Amygdala (tissue), 56 donors: ENCODE data around the gene GLS.
"Not testable (repeated sequence)": the region's sequence is repeated elsewhere in the genome, so short reads cannot be mapped to it uniquely, and the experiment has no call there.

ENCODE experiments used
- DNase-seq, 56 donors: peaks; one replicate each; lab custom pipeline; 2025; lab: John Stamatoyannopoulos, UW

The GLS gene

DNA sequence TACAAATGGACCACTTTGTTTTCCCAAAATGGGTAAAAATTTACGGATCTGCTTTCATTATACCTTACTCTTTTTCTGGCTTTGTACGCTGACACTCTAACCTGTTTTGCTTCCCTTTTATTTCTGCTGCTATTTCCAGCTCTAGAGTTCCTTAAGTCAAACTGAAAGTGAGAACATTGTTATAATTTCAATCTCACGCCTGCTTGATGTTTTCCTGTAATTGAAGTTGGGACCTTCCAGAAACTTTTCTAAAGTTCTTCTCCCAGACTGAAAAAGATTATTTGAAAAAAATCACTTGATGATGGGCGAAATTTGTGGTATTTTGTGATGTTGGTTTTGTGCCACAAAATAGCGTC lies 1.8 kb downstream of the GLS start:
- no peak for DNase-seq

DNA sequence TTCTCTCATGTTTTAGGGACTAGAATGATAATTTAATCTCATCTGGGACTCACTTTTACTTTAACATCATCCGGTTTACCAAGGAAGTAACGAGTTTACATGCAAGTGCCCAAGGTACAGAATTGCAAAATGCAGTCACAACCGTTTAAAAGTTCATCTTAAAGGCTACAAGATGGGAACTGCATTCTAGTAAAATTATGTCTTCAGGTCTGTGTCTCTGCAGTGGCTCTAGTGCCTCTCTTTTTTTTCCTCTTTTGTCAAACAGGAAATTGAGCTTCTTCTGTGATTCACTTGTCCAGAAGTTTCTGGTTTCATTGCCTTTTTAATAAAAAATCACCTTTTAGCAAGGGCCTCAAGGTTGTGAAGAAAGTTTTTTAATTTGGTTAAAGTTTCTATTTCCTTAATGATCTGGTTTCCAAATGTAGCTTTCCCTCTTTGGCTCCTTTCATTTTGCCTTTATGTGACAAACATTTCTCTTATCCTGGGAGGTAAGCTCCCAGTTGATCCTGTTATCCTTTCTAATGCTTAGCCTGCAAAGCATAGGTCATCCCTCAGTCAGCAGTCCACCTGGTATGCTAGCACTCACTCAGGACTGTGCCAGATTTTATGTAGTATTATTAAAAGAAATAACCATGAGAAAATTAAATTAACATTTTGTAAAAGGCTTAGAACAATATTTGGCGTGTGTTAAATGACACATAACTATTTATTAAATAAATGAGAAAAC lies 2.4 kb downstream of the GLS start:
- no peak for DNase-seq

DNA sequence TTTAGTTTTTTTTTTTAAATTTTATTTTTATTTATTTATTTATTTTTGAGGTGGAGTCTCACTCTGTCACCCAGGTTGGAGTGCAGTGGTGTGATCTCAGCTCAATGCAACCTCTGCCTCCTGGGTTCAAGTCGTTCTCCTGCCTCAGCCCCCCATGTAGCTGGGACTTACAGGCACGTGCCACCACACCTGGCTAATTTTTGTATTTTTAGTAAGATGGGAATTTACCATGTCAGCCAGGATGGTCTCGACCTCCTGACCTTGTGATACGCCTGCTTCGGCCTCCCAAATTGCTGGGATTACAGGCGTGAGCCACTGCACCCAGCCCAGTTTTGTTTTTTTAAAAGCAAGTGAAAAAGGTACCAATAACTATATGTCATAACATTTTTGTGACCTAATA lies 5.2 kb downstream of the GLS start:
- not testable (repeated sequence) for DNase-seq

DNA sequence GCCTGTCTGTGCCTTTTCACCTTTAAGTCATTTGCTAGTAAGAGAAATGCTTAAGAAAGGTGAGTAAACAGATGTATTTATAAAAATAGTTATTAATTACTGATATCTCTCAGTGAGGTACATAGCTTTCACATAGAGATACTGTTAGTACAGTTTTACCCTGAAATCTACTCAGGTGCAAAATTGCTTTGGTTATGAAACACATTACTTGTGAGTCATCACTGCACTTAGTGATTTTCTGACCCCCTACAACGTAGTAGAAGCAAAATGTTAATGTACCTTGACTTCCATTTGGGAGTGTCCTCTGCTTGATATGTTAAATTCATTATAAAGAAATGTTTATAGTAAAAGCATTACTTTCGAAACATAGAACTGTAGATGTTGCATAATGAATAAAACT lies 6.5 kb downstream of the GLS start:
- DNase-seq, result no peak

DNA sequence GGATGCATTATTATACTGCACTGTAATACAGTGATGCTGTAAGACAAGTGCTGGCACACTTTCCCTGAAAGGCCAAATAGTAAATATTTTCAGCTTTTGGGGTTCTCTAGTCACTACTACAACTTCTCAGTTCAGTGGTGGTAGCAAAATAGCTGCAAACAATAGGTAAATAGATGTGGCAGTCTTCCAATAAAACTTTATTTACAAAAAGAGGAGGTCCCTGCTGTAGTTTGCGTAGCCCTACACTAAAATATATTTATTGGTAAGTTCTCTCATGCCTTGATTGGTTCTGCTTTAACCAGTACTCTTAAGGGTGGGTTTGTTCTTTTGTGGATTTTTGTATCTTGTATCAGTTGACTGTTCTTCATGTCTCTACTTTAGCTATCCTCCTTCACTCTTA lies 7.8 kb downstream of the GLS start:
- no peak for DNase-seq

DNA sequence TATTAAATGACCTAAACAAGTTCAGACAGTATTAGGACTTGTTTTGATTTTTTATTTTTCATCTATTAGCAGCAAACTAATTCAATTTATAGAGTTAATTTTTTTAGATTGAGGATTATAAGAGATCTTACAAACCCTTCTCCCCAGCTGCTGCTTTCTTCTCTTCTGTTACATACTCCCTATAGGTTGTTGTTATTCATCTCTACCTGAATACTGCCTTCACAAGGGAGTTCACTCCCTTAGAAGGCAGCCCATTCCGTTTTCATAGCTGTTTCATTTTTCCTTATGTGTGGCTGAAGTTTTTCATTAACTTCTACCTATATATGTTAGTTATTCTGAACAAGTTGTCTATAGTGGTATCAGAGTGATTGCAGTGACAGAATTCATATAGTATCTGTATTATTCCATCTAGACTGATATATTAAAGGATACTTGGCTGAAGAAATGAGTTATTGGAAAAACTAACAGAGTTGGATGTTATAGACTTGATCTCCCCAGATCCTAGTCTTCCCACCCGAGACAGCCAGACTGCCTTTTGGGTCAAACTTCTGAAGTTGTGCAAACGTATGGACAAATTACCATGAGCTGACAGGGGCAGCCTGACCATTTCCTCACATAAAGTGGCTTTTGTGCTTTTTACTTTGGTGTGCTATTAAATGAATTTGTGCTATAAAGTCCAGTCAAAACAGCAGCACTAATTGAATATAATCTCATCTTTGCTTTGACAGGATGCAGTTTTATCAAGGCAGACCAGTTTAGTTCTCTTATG lies 8.7 kb downstream of the GLS start:
- no peak for DNase-seq

DNA sequence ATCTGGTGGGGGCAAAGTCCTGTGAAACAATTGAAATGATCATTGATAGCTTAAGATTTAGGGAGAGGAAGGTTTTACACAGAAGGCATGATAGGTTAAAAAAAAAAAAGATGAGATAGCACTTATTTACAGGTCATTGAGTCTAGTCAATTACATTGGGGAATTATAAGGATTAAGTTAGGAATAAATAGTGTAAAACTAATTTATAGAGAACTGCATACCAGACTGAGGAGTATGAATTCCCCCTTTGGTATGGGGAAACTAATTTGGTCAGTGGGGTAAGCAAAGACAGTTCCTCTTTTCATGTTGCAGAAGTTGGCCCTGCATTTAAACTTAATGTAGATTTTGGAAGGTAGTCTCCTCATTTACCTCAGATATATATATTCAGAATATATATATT lies 10.8 kb downstream of the GLS start:
- no peak for DNase-seq

DNA sequence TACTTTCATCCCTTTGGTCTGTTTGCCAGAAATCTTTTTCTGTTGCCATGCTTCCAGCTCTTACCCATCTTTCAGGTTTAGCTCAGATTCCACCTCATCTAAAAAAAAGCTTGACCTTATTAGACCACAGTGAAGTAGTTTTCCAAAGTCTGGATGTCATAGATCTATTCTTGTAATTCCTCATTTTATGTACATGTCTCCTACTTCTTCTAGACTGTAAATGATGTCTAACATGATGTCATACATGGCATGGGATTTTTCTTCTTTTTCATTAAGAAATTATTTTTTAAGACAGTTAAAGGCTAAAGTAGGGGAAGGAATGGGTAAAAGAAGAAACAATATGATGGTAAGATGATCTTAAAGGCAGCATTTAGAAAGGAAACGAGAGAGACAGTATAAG lies 11.3 kb downstream of the GLS start:
- DNase-seq, result no peak

DNA sequence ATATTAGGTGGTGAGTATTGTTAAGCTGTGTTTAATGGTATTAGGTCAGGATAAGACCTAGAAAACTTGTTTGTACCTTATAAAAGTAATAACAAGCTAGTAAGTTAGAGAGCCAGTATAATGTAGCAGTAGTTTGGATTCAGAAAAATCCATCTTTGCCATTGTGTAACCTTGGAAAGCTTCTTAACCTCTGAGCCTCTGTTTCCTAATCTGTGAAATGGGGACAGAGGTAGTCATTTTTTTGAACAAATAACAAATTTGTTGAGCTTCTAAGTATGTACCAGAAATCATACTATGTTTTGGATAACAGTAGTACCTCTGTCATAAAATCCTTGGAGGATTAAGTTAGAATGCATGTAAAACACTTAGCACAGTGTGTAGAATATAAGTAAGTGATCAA lies 12.5 kb downstream of the GLS start:
- DNase-seq, result no peak

GRCh38 chr2:190896477-190896876 lies 15.9 kb downstream of the GLS start:
- DNase-seq, result no peak

DNA sequence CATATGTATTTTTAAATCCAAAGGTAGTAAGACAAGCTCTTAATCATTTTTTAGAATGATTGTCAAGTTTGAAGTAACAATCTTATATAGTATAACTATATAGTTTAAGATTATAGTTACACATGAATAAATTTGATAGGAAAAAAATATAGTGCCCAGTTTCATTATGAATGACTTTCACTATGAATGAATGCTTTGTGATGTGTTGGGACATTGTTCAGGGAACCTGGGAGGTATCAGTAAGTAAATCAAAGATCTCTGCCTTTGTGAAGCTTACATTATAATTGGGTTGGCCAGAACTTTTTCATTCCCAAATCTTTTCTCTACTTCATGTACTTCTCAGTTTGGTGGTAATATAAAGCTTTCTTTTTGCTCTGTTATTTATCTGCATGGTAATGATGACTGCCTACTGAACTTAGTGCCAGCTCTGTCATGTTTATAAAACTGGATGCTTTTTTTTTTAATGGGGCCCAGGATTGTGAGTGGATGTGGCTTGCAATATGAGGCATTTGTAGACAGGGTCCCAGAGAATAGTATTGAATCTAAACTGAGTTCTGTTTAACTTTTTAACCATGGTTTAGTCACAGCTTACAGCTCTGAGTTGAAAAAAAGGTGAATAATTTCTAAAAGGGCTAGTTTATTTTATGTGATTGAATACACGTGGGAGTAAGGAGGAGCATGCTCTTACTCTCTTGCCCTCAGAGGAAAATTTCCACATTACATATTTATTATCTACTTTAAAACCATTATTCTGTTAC lies 23.3 kb downstream of the GLS start:
- no peak for DNase-seq

DNA sequence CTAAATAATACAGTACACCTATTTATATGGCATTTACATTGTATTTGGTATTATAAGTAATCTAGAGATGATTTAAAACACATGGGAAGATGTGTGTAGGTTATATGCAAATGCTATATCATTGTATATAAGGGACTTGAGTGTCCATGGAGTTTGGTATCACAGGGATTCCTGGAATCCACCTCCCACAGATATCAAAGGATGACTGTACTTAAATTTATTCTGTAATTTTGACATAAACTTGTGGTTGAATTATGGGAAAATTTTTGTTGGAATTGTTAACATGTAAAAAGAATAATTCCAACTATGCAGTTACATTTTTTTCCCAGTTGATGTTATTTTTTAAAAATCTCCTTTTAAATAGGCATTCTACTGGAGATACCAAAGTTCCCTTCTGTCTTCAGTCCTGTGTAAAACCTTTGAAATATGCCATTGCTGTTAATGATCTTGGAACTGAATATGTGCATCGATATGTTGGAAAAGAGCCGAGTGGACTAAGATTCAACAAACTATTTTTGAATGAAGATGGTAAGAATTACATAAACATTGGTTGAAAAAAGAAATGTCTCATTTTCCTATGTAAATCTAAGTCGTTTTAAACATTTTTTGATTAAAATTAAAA lies 24.1 kb downstream of the GLS start:
- no peak for DNase-seq

DNA sequence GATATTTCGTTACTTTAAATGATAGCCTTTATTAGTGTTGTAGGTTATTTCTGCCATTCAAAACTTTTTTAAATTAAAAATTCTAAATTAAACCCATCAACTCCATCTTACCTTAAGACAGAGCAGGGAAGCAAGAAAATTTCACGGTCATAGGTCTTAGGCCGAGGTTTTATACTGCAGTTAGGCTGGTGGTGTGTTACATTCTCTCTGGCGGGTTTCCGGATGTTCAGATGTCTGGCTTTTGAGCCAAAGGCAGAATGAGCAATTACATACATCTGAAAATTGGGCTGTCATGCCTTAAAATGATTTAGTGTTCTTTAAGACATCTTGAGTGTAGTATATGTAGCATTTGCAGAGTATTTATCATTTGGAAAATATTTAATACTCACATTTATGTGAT lies 27.9 kb downstream of the GLS start:
- DNase-seq, result no peak

DNA sequence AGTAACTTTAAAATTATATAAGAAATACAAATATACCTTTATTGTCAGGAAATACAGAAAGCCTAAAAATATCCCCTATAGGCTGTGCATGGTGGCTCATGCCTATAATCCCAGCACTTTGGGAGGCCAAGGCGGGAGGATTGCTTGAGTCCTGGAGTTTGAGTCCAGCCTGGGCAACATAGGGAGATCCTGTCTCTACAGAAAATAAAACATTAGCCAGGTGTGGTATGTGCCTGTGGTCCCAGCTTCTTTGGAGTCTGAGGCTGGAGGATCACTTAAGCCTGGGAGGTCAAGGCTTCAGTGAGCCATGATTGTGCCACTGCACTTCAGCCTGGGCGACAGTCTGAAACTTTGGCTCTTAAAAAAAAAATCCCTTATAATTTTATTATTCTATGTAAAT lies 29.1 kb downstream of the GLS start:
- no peak for DNase-seq

GRCh38 chr2:190910341-190911136 lies 29.9 kb downstream of the GLS start:
- DNase-seq, result no peak

DNA sequence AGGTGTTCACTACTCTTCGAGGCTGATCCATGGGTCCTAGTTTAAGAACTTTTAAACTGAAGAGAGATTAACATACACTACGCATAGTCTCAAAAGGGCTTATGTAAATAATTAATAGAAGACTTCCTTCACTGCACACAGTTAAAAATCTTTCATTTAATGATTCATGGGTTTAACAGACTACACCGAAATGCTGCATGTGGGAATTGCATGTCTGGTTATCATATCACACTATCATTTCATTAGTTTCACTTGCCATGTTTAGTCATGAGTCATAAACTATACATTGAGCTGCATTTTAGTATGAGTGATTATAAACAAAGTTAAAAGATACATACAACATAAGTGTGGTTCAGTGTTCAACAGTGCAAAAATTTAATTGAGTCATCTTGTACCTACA lies 31.2 kb downstream of the GLS start:
- no peak for DNase-seq

DNA sequence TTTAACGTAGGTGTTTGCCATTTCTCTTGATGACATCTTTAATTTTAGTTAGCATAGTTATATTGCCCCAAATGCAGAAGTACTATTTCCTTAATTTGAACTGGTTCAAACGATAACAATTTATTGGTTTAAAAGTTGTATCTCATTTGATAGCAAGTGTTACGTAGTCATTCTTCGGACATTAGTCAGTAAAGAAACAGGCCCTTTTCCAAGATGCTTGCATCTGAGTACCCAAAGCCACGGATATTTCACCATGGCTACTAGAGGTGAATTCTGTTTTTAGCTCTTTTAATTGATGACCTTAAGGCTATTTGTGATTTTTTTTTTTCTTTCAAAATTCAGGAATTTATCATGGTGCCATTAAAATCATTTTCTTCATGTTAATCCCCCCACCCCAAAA lies 32.1 kb downstream of the GLS start:
- DNase-seq, result no peak

DNA sequence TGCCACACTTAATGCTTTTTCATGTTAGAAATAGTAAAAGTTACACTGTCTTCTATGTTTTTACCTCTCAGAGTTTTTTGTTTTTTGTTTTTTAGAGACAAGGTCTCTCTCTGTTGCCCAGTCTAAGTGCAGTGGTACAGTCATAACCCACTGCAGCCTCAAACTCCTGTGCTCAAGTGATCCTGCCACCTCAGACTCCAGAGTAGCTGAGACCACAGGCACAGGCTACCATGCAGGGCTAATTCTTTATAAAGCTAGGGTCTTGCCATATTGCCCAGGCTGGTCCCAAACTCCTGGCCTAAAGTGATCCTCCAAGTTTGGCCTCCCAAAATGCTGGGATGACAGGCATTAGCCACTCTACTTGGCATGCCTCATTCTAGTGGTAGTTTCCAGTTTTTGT lies 33.1 kb downstream of the GLS start:
- DNase-seq, result no peak

GRCh38 chr2:190916829-190917228 lies 36.2 kb downstream of the GLS start:
- DNase-seq, result no peak

GRCh38 chr2:190920085-190920484 lies 39.5 kb downstream of the GLS start:
- no peak for DNase-seq
